Inflammatory macrophage treated with lipopolysaccharide for 4 hours (primary cell): ENCODE data around the gene PTPRO.
A peak's percentile ranks its signal among the peaks of the same experiment; 100 is the strongest.

ENCODE experiments used
- DNase-seq: peaks from one replicate; pipeline ENCODE4 v3.0.0-alpha.2; 2020

PTPRO gene

DNA sequence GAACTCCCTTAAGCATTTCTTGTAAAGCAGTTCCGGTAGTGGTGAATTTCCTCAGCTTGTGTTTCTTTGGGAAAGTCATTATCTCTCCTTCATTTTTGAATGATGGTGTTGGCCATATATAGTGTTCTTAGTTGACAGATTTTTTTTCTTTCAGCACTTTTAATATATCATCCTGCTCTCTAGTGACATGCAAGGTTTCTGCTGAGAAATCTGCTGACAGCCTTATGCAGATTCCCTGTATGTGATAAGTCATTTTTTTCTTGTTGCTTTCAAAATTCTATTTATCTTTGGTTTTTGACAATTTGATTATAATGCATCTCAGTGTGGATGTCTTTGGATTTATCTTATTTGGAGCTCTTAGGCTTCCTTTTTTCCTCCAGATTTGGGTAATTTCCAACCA is 135.7 kb downstream of the PTPRO start:
- no peak for DNase-seq

DNA sequence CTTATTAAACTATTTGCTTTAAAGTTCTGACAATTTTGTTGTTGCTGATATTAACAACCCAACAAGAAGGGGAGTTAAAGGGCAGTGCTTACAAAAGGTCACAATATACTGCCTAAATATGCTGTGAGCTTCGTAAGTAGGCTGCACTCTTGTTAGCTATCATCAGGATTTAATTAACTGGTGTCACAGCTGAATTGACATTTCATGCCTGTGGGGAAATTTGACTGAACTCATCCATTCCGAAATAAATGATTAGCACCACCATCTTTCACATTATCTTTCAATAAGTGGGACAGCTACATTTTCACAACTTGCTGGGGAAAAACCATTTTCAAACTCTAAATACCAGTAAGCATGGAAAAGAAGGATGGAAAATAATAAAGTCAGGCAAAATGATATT is 146.6 kb downstream of the PTPRO start:
- DNase-seq = no peak

DNA sequence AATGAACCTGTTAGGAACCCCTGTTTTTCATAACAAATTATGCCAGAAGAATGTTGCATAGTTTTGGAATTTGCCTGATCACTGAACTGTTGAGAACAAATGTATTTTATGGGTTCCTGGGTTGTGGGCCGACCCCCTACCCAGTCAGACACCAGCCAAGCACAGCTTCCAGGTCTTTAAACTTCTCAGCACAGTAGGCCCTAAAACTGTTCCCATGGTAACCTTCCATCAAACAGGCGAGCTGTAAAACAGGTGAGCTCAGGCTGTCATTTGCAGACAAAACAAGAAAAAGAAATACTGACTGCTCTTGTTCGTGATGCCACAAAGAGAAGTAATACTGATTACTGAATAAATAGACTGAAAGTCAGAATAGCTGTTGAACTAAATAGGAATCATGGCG is 147.0 kb downstream of the PTPRO start:
- DNase-seq = no peak

DNA sequence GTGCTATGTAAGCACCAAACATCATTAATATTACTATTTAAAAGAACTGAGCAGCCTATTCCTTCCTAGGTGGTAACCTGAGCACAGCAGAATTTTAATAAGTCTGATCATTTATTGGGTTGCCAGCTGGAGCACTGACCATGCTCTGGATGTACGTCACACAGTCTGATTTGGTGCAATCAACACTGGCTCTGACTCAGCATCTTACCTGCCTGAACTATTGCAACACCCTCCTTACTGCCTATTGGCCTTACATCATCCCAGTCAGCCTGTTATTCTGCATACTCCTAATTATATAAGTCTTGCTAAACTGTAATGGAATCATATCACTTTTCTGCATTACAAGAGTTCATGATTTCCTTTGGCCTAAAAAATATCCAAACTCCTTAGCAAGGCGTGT is 149.7 kb downstream of the PTPRO start:
- DNase-seq = no peak

DNA sequence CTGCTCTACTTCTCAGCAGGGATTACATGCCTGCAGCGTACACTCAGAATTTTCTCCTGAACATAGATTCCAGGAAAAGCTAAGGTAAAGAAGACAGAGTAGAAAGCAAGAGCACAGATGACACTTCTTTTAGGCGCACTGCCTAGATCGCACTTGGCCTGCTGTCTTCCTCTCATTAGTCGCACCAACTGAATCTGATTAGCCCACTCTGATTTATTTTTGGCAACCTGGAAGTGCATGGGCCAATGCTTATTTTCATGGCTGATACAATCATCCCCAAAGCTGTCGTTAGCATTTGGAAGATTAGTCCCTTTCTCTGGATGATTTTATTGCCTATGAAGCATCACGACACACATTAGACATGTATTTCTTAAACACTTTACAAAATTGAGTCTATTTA is 152.5 kb downstream of the PTPRO start:
- no peak for DNase-seq

DNA sequence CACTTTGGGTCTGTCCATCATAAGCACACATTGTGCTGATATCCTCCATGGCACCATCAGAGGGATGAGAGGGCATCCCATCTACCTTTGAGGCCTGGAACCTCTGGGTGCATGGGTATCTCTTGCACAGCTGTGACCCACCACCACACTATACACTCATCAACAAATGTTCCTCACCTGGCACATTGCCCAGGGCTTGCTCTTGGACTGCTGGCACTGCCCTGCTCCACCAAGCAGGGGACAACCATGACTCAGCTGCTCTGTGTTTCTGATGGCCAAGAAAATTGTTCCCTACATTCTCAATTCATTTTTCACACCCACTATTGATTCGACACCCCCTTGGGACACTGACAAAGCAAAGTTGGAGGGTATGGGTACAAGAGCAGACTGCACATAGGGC is 155.5 kb downstream of the PTPRO start:
- DNase-seq = no peak

DNA sequence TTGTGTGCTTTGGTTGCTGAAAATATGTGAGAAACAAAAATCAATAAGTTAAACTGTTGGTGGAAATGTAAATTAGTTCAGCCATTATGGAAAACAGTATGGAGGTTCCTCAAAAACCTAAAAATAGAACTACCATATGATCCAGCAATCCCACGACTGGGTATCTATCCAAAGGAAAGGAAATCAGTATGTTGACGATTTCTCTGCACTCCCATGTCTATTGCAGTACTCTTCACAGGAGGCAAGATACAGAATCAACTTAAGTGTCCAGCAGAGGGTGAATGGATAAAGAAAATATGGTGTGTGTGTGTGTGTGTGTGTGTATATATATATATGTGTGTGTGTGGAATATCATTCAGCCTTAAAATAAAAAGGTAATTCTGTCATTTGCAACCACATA is 159.5 kb downstream of the PTPRO start:
- no peak for DNase-seq

DNA sequence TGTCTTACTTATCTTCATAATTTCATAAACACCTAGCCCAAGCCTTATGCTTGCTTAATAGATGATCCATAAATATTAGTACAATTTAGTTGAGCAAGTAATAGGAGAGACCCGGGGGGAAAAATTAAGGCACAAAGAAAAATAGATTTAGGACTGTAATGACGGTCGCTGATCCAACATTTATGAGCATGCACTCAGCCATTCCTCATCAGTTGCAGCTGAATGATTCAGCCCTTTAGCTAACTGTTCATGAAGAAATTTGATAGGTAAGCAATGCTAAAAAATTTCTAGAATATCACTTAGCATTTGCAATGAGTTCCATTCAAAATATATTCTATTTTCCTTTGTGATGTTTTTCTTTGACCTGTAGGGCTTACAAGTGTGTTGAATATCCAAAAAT is 163.2 kb downstream of the PTPRO start:
- DNase-seq = no peak

DNA sequence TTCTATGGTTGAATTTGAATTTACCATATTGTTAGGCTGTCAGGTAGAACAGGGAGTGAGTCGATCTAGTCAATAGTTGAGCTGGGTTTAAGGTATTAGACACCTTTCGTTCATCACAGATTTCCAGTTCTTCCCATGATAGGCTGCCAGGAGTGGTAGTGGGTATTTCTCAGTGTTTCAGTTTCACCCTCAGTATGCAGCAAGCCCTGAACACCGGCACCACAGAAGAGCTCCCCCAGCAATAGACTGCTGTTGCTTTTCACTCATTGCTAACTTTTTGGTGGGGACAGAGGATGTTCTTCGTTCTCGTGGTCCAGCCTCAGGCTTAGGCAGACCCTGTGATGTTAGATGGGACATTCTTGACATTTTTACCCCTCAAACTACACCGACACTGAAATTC is 164.6 kb downstream of the PTPRO start:
- no peak for DNase-seq

DNA sequence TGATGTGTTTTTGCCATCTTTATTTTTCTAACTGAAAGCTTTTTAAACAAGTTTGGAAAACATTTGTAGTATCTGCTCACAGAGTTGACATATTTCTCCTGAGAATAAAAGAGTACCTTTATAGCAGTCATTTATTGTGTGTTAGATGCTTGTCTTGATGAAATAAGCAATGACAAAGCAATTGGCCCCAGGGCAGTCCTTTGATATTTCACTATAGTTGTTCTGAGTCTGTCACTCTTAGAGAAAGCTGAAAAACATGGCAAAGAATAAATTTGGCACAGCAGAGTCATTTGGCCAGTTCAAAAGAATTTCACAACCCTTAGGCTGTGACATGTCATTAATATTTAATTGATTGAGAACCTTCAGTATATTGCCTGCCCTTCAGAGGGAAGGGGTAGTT is 166.2 kb downstream of the PTPRO start:
- DNase-seq = no peak

DNA sequence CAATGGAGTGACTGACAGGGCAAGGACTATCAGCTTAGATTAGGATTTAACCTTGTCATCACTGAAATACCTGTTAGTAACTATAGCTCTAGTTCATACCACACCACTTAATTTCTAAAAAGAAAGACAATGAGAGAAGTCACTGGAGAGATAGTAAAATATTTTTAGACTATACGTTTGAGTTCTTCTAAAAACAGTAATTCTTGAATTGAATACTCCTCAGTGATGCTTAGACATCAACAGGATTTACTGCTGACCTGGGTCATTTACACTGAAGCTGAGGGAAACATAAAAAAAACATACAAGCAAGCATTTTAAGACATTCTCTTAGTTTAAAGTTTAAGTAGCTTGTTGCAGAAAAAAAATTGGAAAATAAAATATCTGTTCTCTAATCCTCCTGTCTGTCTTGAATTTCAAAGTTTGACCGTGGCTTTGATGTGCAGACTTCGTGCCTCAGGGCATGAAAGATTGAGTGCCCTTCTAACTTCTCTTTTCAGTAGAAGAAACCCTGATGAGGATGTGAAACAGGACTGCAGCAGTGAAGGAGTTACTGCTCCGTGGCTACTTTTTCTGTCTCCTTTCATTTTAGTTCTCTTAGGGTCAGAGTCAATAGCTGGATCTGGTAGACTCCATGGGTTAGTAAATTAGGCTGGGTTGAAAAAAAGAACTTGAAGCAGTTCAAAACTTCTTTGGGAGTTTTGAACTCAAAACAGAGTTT is 172.2 kb downstream of the PTPRO start:
- DNase-seq = peak; percentile 33

DNA sequence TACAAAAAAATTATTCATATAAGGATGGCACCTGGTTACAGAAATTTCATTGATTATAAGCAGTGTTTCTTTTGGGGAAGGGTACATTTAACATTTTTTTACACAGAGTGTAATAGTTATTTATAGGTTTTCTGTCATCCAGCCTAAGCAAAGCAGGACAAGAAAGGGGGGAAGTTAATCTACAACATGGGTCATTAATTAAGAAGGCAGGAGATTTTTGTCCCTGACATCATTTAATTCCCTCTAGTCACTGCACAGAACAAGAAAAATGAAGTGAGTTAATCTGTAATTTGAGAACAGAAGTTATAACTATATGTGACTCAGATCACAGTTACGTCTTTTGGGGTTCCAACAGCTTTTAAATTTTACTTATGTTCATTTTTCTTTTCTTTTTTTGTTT is 173.4 kb downstream of the PTPRO start:
- no peak for DNase-seq

DNA sequence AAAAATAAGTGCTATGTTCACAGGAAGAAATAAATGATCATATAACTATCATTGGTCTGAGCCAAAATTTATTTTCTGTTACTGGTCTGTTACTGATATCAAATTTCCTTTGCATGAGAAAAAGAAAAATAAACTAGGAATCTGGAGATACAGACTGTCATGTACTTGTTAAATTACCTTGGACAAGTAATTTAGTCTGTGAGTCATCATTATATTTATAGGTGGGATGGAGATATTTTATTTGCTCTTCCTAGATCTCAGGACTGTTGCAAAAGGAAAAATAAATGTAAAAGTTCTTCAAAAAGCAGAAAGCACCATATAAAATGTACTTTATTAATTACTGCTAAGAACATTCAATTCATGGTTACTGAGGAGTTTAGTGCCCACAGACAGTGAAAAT is 174.4 kb downstream of the PTPRO start:
- DNase-seq = no peak

DNA sequence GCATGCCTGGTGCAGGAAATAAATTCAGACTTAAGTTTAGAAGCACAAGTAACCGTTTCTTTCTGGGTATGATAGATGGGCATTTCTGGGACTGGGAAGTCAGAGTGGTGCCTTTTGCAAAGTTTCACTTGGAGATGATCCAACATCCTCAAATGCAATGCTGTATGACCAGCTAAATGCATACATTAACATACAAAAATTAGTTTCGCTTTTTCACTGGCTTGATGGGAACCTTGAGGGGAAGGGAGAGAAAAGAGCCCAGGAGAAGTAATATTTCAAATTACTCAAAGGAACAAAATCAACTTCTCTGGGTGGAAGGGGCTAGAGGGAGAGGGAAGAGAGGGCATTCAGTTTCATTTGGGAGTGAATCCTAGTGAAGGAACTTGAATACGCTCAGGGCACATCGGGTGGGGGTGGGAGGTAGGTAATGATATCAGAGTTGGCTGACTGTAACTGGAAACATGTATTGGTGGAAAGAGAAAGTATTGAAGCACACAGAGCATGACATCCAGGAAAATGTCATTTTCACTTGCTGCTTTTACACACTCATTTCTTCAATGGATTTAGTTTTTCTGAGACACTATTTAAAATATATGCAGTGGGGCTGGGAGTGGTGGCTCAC is 175.5 kb downstream of the PTPRO start:
- DNase-seq = peak; percentile 83

DNA sequence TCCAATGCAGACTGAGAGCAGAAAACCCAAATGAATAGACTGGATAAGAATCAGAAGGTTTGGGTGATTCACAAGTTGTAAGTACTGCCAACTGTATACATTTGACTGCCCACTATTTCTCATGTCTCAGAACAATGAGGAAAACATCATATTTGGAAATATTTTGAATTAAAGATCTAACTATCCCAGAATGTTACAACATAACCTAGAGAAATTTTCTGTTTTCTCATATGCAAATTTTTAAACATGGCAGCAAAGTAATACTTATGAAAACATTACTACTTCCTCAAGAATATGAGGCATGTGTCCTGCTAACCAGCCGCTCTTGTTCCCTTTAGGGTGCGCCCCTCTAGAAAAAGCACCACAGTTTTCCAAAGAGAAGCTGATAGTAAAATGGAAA is 179.9 kb downstream of the PTPRO start:
- peak; percentile 74 for DNase-seq

DNA sequence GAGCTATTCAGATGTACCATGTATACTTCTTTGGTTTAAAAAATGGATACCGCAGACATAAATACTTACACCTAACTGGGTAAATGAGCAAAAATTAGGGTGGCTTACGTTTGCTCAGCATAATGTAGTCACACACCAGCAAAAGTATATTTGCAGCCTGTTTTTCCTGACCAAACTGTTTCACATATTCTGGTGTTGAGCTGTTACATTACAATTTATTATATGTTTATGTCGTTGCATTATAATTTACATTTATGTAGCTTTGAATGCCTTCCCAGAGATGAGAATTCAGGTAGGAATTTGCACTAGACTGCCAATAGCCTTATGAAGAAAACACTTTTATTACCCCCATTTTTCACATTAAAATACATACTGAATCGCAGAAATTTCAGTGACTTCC is 183.3 kb downstream of the PTPRO start:
- no peak for DNase-seq

DNA sequence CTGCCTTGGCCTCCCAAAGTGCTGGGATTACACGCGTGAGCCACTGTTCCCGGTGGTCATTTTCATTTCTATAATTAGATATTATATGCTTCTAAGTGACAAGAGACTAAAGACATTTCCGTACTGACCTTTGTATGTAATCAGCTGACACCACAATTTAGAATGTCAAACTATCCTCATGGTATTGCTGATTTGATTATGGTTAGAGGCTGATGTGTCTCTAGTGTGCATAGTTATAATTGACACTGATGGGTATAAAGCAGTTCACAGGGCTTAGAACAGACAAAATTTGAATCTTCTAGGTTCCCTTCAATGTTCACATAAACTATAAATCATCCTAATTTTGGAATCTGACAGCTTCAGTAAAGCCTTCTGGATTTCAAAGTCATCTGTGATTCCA is 192.7 kb downstream of the PTPRO start:
- DNase-seq = no peak

DNA sequence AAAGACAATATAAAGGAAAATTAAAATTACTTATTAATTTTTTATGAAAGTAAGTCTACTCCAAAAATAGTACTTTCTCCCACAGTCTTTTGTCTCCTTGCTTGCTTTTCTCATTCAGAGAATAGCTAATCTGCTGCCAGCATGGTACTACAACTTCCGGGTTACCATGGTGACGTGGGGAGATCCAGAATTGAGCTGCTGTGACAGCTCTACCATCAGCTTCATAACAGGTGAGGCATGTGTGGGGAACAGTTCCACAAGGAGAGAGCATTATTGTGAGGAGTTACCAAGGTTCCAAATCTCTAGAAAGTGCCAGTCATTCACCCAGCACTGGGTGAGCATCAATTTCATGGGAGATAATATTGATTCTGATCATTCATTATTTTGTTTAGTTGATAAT is 197.8 kb downstream of the PTPRO start:
- DNase-seq = no peak

DNA sequence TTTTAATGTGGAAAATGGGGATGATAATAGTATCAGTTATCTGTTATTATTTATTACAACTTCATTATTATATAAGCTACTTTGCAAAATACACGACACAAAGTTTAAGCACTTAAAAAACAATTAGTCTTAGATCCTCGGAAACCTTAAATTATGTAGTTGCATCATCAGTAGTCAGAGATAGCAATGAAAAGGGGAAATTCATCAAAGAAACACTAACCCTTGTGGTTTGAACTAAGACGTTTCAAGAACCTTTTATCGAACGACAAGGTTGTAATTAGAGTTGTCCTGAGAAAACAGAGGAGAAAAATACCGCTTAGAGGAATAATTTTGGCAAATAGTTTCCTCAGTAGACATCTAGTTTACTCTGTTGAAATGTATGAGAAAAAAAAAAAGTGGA is 198.5 kb downstream of the PTPRO start:
- peak; percentile 13 for DNase-seq

DNA sequence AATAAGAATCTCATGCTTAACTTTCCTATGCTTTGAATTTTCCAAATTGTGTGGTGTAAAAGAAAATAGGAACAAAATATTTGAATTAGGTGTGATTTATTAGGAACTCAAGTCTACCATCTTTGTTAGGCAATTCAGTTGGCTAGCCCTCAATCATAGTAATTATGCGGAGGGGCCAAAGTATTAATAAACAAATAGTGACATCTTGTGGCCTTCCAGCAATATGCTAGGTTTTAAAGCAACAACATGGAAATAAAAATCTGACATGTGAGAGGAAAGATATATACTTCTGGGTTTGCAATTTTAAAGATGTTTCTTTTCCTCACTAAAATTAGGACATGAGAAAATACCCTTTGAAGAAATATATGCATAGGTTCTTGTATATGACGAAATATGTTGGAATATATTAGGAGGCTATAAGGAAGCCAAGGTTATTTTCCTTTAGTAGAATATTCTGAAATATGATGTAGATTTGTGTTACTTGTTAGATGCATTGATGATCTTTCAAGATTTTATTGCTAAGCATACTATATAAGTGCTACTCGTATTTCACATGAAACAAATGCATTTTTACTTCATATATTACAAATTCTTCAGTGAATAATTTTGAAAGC is 200.4 kb downstream of the PTPRO start:
- peak; percentile 63 for DNase-seq

DNA sequence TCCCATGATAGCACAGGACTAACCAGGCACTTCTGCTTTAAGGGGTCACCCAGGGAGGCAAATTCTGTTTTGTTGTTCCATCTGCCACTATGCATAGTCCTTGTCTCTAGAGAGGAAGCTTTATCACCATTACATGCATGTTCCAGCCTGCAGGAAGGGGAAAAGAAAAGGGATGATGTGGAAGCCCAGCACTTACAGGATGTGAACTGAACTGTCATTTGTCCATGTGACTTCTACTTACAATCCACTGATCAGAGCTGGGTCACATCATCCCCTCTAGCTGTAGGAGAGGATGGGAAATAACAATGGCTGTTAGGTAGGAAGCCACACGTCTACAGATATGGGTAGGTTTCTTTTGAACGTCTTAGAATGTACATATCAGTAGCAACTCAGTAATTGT is 203.1 kb downstream of the PTPRO start:
- no peak for DNase-seq

DNA sequence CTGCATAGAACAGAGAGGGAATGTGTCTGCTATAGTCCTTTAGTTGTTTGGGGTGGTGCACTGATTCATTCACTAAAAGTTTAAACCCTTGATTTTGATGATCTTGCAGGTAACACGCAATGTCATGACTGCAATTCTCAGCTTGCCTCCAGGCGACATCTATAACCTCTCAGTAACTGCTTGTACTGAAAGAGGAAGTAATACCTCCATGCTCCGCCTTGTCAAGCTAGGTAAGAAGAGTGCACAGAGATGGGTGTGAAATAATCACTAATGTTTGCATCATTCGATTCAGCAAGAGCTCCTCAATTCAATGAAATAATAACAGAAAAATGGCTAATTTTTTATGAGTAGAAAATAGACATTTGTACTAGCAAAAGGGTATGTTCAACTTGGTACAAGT is 203.7 kb downstream of the PTPRO start:
- DNase-seq = peak; percentile 13

DNA sequence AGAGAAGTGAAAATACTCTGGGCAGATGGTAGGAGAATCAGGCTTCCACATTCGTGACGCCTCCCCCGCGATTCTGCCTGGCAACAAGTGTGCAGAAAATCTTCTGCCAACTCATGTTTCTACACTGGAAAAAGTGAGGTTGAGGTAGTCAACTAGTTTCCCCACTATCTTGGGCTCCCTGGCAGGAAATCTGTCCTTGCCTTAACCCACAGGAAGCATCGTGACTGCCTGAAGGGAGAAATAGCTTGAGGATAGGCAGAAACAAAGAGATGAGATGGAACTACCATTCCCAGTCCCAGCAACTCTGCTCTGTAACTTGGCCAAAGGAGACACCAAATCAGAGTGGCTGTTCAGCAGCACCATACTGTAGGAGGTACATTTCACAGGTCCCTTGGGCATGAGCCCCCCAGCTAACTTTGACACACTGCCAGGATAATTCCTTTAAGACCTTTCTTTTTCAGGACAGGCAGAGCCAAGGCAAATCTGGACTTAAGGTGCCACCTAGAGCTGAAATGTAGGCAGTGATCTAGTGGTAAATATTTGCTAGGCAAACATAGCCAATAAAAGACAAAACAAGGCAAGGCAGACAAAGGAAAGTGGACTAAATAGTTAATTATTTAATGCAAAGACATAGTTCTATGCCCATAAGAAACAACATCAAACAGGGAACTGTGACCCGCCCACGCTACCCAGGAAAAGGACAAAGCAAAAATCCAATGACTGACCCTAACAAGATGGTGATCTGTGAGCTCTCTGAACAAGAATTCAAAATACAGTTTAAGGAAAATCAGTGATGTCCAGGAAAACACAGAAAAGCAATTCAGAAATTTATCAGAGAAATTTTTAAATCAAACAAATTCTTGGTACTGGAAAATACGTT is 205.1 kb downstream of the PTPRO start:
- DNase-seq = peak; percentile 88

DNA sequence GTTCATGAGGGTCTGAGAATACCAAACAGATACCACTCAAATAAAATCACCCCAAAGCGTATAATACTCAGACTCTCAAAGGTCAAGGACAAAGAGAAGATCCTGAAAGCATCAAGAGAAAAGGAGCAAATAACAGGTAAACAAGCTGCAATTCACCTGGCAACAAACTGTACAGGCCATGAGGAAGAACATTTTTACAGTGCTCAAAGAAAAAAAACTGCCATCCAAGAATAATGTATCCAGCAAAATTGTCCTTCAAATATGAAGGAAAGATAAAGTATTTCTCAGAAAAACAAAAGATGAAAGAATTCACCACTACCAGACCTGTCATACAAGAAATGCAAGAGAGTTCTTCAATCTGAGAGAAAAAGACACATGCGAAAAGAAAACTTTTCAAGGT is 206.4 kb downstream of the PTPRO start:
- DNase-seq = no peak
